ENCODE results near the gene MEF2C. TPM values are rescaled to one million over a fixed set of nuclear protein-coding genes. Genes with fewer than 3 reads are reported as not detected.

Gene MEF2C
- total RNA-seq, 1 donor from 2014 or later: 48.6 TPM

DNA sequence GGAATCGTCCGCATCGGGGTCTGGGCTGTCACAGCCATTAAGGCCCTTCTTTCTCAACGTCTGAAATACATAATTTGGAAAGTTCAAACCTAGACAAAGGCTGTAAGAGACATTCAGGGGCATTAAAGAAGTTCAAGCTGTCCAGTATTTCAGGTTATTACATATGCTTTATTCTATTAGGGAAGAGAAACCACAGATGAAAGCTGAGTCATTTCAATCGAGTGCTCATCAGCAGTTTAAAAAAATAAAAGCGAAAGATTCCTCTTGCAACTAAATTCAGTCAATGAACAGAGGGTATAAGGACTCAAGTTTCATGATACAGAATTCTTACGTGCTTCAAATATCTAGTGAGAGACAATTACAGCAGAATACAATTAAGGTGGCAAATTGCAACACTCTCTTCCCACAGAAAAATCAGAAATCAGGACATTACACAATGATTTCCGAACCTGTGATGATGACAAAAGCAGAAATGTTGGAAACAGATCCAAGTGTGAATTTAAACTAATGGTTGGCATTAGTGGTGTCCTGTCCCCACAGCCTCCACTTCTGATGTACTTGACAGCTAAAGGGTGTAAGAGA, 121.6 kb downstream of the MEF2C start:
- DNase-seq (ENCODE audit: low spot score): no peak

DNA sequence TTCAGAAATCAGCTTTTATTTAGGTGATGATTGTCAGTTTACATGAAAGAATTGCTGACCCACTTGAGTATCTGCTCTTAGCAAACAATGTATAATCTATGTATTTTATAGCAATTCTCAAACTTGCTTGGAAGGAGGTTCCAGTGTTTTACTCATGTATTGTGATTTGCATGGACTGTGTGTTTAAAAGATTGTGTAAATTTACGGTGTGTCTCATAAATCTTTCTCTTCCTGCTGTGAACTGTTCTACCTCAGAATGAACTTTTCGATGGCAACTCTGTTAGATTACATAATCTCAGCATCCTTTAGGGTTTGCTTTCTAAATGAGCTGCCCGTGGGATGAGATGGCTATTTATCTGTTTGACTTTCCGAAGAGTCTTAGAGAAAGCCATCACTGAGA, 122.5 kb downstream of the MEF2C start:
- no peak for DNase-seq (ENCODE audit: low spot score)

DNA sequence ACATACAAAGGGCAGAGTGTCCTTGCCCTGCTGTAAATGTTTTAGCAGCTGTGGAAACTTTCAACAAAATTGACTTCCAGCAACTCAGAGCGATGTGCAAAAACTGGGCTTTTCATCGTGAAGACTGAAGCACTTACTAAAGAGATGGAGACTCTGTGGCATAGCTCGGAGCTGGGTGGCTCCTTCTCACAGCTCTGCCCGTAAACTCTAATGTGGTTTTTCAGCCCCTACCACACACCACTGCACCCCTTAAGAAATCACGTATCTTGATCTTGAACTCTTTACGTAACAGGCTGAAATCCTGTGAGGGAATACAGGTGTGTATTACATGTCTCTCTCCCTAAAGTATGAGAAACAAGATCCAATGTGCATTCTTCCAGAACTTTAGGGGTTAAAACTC, 124.4 kb downstream of the MEF2C start:
- no peak for DNase-seq (ENCODE audit: low spot score)

DNA sequence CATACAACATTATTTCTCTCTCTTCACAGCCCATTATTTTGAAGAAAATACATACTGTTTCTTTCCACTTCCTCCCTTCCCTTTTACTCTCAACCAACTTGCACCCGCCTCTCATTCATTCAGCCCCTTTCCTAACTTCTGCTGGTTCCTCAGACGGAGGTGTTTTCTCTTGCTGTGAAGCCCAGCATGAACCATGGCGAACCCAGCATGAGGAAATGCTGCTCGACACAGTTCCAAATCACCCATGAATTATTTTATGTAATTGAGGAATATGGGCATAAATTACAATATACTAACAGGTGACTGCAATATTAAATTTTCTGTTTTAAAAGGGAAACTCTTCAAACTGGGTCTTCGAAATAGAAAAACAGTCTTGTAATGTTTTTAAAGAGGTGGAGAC, 124.8 kb downstream of the MEF2C start:
- no peak for DNase-seq (ENCODE audit: low spot score)

DNA sequence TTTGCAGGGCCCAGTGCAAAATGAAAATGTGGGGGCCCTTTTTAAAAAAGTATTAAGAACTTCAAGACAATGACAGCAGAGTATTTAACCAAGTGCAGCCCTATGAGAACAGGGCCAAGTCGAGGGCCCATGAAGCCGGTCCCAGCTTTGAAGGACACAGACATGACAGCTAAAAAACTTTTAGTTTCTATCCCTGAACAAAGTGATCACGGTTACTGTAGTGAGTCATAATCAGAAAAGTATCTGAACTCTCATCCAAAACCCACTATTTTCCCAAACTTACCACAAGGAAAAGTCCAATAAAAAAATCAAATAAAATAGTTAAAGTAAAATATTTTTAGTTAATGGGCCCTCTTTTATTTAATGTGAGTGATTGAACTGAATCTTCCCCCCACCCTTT, 126.0 kb downstream of the MEF2C start:
- no peak for DNase-seq (ENCODE audit: low spot score)

DNA sequence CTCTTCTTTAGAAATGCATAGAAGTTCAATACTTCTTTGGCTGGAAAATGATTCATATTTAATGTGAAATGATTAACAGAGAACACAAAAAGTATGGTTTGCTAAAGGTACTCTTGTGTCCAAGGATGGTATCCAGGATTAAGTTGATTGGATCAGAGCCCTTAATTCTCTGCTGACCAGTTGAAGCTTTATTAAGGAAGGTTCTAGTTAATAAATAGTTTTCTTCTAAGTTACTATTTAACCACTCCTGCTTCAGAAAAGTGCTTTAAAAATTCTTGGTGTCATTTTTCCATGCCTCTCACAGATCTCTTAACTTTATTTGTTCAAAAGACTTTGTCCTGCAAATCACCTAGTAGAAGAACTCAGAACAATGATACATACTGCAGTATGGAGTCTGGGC, 134.3 kb downstream of the MEF2C start:
- no peak for DNase-seq (ENCODE audit: low spot score)

DNA sequence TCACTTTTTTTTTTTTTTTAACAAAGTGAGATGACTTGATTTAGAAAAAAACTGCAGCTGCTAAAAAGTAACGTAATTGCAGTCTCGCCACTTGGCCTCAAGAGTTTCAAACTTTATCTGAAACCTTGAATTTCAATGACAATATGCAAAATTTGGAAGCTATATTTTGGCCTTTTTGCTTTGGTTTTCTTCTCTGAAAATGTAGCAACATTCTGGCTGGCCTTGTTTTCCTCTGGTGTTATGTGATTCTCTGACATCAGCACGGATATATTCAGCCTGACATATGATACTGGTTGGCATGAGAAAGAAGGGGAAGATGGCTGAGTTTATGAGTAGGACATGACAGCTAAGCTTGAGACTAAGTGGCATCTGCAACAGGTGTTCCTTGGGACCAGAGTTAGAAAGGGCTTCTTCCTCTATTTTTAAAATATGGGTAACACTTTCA, 136.5 kb downstream of the MEF2C start:
- no peak for DNase-seq (ENCODE audit: low spot score)

DNA sequence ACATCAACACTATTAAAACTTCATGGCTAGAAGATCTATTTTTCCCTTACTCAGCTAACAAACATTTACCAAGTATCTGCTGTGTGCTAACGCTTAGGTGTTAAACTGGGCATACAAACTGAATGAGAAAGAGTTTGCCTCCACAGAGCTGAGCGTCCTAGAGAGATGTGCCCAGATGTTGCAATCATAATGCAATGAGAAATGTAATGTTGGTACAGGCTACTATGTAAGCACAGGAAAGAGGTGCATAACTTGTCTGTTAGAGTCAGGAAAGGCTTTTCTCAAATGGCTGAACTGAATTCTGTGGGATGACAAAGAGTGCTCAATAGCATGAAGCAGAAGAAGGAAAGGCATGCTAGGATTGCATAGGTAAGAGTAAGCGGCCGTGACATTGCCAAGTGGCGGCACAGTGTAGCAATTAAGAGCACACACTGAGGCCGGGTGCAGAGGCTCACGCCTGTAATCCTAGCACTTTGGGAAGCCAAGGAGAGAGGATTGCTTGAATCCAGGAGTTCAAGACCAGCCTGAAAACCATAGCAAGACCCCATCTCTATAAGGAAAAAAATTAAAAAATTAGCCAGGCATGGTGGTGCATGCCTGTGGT, 137.8 kb downstream of the MEF2C start:
- DNase-seq (ENCODE audit: low spot score): no peak

DNA sequence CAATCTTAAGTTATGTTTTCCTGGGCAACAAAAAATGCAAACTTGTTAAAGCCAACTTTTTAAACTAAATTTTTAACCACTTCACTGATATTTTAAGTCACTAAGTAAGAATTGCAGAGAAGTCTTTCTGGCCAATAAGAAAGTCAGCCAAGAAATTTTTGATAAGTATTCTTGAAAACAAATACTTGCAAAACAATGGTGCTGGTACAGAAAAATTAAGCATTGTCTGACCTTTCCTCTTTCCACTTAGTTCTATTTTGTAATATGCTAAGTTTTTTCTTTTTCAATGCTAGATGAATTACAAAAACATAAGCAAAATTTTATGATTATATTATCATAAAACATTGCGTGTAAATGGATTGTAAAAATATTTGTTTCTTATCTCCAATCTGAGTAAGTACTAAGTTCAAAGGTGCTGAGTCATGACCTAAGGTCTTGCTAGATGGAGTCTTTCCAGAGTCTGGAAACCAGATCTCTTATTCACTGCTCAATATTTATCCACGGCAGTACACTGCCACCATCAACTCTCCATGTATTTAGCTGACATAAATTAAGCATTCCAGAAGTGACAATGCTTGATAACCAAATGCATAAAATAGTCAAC, 139.7 kb downstream of the MEF2C start:
- peak; percentile 19 for DNase-seq (ENCODE audit: low spot score)

DNA sequence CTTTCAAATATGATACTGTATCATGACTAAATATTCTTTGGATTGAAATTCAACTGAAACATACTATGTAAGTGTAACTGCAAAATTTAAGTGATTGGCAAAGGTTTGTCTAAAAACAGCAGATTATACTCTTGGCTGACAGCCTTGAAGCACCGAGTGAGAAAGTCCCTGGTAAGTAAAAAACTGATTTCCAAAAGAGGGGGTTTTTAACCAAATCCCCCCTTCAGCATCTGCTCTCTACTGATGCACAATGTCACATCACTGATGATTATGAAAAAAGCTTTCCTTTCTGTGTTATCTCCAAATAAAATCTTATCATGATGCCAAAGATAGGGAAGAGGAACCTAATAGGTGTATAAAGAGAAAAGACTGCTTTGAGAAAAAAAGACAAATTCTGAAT, 141.0 kb downstream of the MEF2C start:
- DNase-seq (ENCODE audit: low spot score): no peak

DNA sequence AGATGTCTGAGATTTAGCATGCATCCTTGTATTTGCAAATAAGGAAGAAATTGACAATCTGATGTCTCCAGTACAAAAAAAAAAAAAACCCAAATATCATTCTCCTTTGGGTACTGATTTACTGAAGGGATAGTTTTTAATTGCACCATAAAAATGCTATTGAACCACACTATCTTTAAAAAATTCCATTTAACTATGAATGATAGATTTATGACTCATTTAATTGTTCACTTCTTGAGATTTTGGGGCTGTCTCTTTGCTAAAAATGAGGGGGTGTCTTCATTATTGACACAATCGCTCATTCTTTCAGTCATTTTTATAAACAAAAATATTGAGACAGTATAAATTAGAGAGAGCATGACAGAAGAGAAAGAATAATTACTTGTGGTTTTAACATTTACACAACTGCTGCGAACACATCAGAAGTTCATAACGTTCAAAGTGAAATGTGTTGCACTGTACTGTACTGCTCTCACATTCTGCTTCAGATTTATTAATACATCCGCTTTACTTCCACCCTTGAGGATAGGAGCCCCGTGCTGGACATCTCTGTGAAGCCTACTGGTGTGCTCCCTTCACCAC, 142.3 kb downstream of the MEF2C start:
- no peak for DNase-seq (ENCODE audit: low spot score)

DNA sequence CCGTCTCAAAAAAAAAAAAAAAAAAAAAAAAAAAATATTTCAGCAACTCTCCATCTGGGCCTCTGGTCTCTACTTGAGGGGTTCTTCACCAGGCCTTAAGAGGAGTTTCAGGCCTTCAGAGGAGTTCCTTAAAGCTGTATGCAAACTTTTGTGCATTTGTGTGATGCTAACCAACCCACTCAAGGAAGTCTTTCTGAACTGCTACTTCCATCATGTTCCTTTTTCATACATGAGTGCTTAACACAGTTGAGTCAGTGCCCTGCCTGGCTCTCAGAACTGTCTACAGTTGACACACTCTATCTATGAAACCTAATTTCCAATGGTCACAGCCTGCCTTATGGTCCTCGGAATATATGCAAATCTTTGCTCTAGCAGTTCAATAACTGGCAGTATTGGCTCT, 146.5 kb downstream of the MEF2C start:
- no peak for DNase-seq (ENCODE audit: low spot score)

DNA sequence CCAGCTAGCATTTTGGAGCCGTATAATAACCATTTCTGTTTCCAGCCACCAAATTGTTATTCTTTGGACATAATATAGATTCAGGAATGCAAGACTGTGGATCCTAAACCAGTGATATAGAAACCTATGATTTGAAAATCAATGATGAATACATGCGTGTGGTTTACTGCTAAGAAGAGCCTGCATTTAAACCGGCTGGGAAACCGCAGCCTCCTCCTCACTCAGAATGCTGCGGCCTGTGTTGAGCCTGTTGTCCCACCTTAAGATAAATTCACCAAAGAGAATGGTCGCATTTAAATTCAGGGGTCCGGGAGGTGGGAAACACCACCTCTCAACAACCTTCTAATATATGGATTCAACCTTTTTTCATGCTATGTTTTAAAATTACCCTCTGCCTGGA, 148.0 kb downstream of the MEF2C start:
- no peak for DNase-seq (ENCODE audit: low spot score)

DNA sequence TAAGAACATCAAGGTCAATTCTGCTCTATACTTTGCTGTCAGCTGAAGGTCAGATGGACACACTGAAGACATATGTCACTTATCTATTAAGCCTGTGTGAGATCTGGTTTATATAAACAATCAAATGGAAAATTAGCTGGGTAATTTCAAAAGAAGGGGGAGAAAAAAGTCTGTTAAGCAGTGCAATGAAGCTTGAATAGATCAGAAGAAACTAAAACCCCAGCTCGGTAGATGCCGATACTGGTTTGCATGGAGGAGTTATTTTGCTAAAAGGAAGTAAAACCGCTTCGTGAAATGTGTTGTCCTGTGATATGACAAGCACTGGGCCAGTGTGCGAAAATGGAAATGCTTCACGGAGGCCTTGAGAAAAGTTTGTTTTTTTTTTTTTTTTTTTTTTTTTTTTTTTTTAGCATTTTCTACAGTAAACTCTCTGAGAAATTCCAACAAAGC, 148.8 kb downstream of the MEF2C start:
- peak; percentile 32 for DNase-seq (ENCODE audit: low spot score)

DNA sequence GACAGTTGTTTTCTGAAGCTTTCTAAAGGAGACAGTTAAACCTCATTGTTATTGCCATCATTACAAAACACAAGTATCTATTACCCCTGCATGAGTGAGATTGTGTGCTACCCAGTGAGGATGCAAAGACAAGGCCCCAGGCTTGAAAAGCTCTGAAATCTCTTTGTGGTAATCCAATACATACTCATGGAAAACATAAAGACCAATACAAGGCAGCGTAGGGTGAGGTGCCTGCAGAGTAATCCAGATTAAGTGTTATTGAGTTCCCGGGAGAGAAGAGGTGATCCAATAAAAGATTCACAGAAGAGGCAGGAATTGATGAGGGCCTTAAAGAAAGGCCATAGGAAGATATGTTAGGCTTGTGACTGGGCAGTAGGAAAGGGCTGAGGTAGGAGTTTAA, 150.1 kb downstream of the MEF2C start:
- DNase-seq (ENCODE audit: low spot score): no peak

DNA sequence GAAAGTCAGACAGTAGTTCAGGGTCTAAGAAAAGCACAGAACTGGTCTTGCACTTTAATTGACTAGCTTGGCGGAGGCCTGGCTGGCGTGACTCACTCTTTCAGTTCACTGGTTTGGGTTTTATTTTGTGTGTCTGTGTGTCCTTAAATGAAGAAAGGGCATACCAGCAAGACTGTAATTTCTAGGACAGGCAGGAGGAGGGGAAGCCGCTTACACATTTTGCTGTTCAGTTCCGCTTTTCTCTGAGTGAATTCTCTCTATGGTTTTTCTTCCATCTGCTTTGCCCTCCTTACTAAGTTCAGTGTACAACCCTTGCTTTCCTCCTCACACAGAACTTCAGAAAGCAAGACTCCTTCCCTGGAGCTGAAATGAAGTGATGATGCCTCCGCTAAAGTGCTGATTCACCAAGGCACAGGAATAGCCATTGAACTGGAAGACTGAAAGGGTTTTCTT, 150.8 kb downstream of the MEF2C start:
- peak; percentile 46 for DNase-seq (ENCODE audit: low spot score)

DNA sequence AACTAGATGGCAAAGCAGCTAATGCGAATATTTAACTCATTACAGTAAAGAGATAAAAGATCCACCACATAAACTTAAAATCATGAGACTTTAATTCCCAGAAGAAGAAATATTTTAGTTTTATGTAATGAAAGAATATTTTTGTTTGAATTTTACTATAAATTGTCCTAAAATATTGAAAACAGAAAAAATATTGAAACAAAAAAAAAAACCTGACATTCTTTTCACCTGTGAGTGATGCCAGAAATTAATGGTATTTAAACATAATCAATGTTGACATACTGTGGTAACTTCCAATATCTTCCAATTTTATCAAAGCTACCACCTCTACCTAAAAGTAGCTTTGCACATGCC, 153.2 kb downstream of the MEF2C start:
- DNase-seq (ENCODE audit: low spot score): no peak

DNA sequence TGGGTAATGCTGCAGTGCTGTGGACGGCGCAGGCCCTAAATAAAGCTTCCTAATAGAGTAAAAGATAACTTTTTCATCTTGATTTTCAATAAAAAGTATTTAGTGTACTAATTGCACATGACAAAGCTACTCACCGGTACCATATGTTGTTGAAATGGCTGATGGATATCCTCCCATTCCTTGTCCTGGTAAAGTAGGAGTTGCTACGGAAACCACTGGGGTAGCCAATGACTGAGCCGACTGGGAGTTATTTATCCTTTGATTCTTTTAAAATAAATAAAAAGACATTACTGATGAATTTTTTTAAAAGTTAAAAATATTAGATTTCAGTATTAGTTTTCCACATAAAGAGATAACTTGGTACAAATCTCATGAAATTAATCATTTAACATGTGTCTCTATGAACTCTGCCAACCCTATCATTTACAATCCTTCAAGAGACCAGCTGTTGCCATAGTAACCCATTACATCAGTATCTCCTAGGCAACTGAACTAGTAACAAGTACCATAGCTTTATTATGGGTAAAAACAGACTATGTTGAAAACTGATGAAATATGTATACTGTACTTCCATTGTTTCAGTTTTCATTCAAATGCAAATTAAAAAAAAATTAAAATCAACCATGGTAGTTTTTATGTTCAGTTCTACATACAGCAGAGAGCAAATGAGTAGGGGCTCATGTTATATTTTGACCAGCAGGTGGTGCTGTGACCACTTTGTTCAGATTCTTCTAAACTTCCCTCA, 153.7 kb downstream of the MEF2C start:
- DNase-seq (ENCODE audit: low spot score): peak; percentile 85

DNA sequence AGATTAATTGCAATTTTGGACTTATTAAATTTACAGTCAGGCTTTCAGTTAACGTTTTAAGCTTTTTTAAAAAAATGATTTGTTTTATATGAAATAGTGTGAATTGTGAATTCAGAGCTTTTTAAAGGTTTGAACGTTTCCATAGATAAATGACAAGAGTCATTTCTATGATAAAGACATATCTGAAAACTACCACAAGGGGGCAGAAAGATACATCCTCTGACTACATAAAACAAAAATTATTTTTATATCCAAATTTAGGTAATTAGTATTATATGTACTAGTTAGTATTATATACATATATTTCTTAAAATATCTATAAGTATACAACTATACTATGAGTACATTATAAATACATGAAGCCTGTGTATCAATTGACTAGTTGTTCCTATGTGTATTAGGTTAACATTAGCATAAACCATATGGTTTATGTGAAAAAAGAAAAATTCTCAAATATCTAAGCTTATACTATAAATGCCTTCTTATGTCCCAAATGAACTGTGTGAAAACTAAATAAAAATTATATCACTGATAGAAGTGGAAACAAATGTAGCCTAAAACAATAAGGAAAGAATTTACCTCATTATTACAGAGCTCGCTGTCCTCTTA, 155.2 kb downstream of the MEF2C start:
- DNase-seq (ENCODE audit: low spot score): no peak

DNA sequence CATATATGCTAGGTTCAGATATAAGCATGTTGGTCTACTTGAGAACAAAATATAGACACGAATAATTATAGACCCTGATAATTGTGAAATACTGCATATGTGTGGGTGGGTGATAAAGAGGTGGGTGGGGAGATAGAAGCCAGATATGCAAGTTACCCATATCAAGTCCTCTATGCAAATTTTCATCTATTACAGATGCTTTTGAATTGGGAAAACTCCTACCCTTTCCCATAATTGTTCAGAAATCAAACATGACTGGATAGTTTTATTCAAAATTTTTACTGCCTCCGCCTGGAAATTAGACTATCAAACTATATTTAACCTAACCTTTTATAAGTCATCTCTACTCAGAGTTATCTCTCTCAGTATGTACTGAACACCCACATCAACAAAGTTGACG, 157.5 kb downstream of the MEF2C start:
- no peak for DNase-seq (ENCODE audit: low spot score)

DNA sequence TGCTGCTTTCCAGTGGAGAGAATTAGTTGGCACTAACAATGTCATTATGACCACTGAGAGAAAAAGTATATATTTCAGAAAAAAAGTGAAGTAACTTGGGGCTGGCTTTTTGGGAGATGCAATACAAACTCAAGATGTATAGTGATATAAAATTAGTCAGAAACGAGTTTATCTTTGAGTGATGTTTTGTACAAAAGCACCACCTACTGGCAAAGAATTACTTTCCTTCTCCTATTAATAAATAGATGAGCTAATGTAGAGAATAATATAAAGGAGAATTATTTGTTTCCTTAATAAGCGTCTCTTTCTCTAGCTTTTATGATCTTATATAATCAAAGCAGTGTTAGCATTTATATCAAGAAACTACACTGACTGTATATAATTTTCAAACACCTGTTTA, 158.8 kb downstream of the MEF2C start:
- no peak for DNase-seq (ENCODE audit: low spot score)

DNA sequence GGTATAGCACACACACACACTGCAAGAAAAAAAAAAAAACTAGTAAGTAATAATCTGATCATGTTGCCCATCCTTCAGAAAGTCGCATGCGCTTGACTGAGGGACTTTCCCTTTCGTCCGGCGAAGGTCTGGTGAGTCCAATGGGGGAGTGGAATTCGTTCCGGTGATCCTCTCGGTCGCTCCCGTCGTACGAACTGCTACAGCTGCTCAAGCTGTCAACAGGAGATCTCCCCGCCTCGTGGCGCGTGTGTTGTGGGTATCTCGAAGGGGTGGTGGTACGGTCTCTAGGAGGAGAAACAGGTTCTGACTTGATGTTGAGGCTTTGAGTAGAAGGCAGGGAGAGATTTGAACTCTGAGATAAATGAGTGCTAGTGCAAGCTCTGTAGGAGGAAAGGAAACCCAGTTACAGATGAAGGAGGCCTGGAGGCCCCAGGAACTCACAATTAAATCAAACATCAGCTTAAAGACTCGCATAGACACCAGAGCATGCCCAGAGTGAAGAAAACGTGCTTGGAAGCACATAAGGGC, 160.4 kb downstream of the MEF2C start:
- no peak for DNase-seq (ENCODE audit: low spot score)

Data from umbilical cord (tissue), 2 donors.